ENCODE measurements around the gene P3R3URF.
A peak's percentile ranks its signal among the peaks of the same experiment; 100 is the strongest.

P3R3URF gene

DNA sequence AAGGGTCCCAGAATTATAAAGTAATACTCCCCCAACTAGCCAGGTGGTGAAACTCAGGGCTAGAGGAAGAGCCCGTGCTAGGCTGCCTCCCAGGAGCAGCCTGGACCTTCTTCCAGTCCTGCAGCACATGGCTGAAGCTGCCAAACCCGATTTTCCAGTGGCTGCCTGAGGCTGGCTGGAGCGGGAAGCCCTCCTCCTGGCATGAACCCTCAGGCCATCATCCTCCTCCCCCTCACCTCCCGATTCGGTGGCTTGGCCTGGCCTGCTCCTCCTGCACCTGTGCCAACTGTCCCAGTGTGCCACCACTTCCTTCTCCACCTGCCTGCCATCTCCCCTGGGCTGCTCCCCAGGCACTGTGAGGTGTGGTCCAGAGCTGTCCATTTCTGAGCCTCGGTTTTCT is 4.4 kb downstream of the P3R3URF start:
- no peak for DNase-seq

GRCh38 chr1:46171351-46171750 is 4.9 kb downstream of the P3R3URF start:
- DNase-seq, result no peak

DNA sequence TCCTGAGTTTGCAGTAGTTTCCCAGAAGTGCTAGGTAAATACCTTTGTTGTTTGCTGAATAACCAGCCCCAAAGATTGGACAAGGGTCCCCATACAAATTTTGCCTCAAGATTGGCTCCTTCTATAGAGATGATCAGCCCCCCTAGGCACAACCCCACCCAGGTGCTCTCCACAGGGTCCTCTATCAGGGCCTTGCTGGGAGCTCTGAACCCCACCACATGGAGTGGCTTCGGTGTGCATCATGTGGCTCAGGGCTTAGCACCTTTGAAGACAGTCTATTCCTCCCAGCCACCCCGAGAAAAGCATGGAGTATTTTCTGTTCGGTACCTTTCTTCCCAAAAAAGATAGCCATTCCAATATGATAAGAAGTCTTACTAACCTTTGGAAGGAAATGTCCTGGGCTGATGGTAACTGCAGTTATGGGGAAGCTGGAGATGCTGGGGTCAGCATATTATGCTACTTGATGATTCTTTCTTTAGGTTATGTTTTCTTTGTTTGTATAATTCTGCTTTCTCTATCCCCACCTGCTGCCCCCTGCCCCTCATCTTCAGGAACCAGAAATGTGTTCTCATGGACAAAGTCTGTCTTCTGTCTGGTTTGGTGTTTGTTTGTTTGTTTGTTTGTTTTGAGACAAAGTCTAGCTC is 6.4 kb downstream of the P3R3URF start:
- DNase-seq, result no peak

GRCh38 chr1:46168477-46168876 is 7.8 kb downstream of the P3R3URF start:
- no peak for DNase-seq

DNA sequence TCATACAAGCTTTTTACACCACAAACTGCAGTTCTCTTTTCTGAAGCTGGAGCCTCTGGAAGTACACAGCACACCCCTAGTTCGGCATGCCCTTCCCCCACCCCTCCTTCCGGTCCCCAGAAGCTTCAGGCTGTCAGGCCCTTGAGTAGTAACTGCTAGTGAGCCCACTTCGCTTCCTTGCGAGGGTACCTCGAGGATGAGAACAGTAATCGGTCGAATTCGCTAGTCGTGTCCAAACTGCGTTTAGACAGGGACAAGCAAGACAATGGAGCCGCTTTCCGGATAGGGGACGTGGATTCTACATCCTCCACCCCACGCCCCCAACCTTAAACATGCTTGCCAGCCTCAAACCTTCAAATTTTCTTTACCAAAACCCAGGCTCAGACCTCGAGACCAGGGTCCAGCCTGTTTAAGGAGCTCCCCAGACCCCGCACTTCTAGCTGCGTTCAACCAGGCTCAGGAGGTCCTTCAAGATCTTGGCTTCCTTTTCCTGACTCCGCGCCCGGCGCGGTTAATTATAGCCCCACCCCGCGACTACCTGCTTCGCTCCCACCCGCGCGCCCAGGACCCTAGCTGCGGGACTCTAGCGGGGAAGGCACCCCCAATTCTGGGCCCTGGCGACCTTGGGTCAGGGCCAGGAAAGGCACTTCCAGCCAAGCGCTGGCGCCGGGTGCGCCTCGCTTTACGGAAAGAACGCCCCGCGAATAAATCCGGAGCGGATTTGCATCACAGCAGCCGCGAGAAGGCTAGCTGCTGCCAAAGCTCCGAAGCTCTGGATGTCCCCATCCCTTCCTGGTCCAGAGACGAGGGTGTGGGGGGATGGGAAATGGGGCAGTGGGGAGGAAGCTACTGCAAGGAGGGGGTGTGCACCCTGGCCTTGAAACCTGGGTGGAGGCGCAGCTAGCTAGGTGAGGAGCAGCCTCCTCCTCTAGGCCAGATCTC is 9.5 kb downstream of the P3R3URF start:
- no peak for DNase-seq

DNA sequence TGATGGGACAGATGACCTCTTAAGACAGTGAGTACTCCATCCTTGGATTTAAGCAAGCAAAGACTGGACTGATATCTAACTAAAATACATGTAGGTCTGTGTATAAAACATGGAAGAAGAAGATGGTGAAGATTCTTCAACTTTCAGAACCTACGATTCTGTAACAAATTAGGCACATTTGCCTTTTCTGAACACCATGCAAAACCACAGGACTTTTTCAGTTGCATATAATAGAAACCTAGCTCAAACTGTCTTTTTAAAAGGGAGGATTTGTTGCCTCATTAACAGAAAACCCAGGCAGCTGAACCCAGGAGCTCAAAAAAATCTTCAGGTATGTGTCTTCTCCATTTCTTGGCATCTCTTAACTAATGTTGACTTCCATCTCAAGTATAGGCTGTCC is 16.1 kb downstream of the P3R3URF start:
- DNase-seq, result no peak

- DNase-seq, result no peak
Measured at GRCh38 chr1:46159516-46159915, 16.8 kb downstream of the P3R3URF start.

- DNase-seq, result no peak
Measured at GRCh38 chr1:46158312-46159281, 17.7 kb downstream of the P3R3URF start.

GRCh38 chr1:46157916-46158311 is 18.4 kb downstream of the P3R3URF start:
- DNase-seq, result no peak

DNA sequence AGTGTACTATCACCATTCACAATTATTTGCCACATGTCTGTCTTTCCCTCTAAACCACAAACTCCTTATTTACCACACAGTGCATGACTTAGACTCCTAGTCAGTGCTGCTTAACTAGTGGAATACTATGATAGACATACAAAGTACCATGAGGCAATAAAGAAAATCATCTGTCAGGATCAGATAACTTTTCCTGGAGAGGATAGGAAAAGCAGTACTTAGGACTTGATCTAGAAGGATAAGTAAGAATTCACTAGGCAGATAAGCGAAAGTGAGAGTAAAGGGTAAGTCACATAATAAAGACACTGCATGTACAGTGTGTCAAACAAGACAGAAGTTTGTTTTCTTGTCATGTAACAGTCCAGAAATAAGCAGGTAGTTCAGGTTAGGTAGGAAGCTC is 22.6 kb downstream of the P3R3URF start:
- DNase-seq, result no peak

- no peak for DNase-seq
Measured at GRCh38 chr1:46153228-46153627, 23.1 kb downstream of the P3R3URF start.

- DNase-seq, result no peak
Measured at GRCh38 chr1:46152016-46152415, 24.3 kb downstream of the P3R3URF start.

GRCh38 chr1:46150085-46150484 is 26.2 kb downstream of the P3R3URF start:
- DNase-seq, result no peak

GRCh38 chr1:46148318-46148717 is 28.0 kb downstream of the P3R3URF start:
- DNase-seq, result no peak

DNA sequence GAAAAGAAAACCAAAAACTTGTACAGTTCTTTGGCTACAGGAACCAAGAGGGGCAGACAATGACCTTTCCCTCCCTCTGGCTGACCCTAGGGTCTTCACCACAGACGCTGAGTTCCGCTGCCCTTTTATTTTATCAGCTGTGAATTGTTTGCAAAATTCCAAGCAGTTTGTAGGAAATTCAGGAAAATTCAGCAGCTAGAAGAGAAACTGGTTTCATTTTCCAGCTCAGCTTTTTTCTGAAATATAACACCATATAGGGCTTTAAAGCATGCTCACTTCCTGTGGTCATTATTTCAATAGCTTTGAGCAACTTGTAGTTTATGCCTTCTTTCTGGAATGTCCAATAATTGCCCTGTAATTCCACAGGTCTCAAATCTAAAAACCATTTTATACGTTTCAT is 38.4 kb downstream of the P3R3URF start:
- DNase-seq, result no peak

- DNase-seq, result no peak
Measured at GRCh38 chr1:46136711-46137110, 39.6 kb downstream of the P3R3URF start.

GRCh38 chr1:46134660-46135331 is 41.5 kb downstream of the P3R3URF start:
- DNase-seq, result no peak

DNA sequence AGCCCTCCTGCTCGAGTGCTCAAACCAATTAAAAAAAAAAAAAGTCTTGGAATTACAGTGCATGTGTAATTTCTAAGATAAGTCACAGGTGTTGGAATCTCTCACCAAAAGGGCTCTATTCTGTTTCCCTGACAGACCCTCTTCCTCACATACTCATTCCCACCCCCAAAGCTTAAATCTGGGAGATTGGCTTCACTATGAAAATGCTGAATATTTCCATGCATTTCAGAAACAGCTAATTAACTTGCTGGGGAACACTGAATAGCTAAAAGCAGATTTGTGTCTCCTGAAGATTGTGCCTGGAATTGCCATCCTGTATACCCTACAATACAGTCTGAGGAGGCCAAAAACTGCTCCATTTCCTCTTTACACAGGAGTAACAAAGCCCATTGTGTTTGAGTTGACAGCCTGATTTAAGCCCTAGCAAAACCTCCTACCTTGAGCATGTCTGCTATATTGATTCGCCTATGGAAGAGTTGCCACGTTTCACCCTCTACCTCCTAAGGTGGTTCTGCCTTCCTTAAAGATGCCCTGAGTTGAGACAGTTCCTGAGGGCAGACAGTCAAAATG is 42.4 kb downstream of the P3R3URF start:
- DNase-seq, result no peak

DNA sequence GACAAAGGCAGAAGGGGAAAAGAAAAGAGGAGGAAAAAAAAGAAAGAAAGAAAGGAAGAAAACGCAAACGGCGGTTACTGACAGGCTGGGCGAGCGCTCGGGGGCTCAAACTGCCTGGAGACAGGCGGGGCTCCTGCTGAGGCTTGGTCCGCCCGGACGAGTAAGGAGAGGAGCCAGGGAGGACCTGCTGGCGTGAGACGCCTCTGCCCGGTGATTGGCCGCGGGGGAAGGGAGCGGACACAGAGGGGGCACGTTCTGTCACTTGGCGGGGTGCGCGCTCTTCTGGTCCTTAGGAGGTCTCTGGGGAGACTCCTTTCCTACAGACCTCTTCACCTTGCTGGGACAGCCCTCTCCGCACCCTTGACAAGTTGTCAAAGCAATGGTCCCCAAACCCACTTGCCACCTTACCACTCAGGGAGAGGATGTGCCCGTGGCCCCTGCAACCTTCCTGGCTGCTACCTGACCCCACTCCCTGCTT is 43.1 kb downstream of the P3R3URF start:
- DNase-seq, result peak in 1 of 2 experiments; percentile 62

GRCh38 chr1:46132529-46133180 is 43.6 kb downstream of the P3R3URF start, which contains the start of gene PIK3R3:
TSS of gene PIK3R3 (minus strand) at chr1:46132629. CDS start at chr1:46131952, 677 bp downstream.
- peak; percentile 96 for DNase-seq

Data from NCI-H1930 (cell line).